ENCODE measurements around the gene PNMA5. TPM values are rescaled to one million over a fixed set of nuclear protein-coding genes. Genes with fewer than 3 reads are reported as not detected.
"Not testable (repeated sequence)": the region's sequence is repeated elsewhere in the genome, so short reads cannot be mapped to it uniquely, and the experiment has no call there.

The PNMA5 gene
- total RNA-seq, 1 donor: not detected

GRCh38 chrX:153029162-153029561 is 35.2 kb upstream of the PNMA5 start:
- no peaks in the 10 kb centered on the region for H3K36me3 ChIP-seq (ENCODE audit: insufficient read depth, low read length)
- H2AFZ ChIP-seq (ENCODE audit: low read length): no peak overlapping the region
- TF ChIP-seq CTCF (IDR thresholded peaks at IDR 0.05; ENCODE audit: extremely low read depth, low read depth, low read length): no peak
- H3K4me2 ChIP-seq (ENCODE audit: insufficient read depth, low read length): no peak overlapping the region
- no peak overlapping the region for H3K27ac ChIP-seq (ENCODE audit: low read depth, low read length)
- H3K79me2 ChIP-seq (ENCODE audit: insufficient read depth, low read length): no peaks in the 10 kb centered on the region
- H3K4me1 ChIP-seq (ENCODE audit: insufficient read depth, low read length): peaks cover 5% of the 10 kb centered on the region
- DNase-seq (ENCODE audit: insufficient read length, low spot score, missing footprints): no peak
- no peaks in the 10 kb centered on the region for H3K27me3 ChIP-seq (ENCODE audit: insufficient read depth, low read length)
- H3K9me3 ChIP-seq (ENCODE audit: low read depth, low read length): no peaks in the 10 kb centered on the region
- H3K4me3 ChIP-seq (ENCODE audit: insufficient read depth, low read length): no peak overlapping the region
- no peaks in the 10 kb centered on the region for H4K20me1 ChIP-seq (ENCODE audit: insufficient read depth, low read length)

- H3K9me3 ChIP-seq (ENCODE audit: low read depth, low read length); H4K20me1 ChIP-seq (ENCODE audit: insufficient read depth, low read length); H3K4me1 ChIP-seq (ENCODE audit: insufficient read depth, low read length); H3K36me3 ChIP-seq (ENCODE audit: insufficient read depth, low read length); H3K4me2 ChIP-seq (ENCODE audit: insufficient read depth, low read length); H3K27me3 ChIP-seq (ENCODE audit: insufficient read depth, low read length); H3K4me3 ChIP-seq (ENCODE audit: insufficient read depth, low read length); DNase-seq (ENCODE audit: insufficient read length, low spot score, missing footprints); H2AFZ ChIP-seq (ENCODE audit: low read length); H3K27ac ChIP-seq (ENCODE audit: low read depth, low read length); H3K79me2 ChIP-seq (ENCODE audit: insufficient read depth, low read length): not testable (repeated sequence)
Observed at GRCh38 chrX:153028487-153028886, 34.6 kb upstream of the PNMA5 start.

- DNase-seq (ENCODE audit: insufficient read length, low spot score, missing footprints); H3K4me3 ChIP-seq (ENCODE audit: insufficient read depth, low read length); H3K79me2 ChIP-seq (ENCODE audit: insufficient read depth, low read length); H3K27ac ChIP-seq (ENCODE audit: low read depth, low read length); H3K4me1 ChIP-seq (ENCODE audit: insufficient read depth, low read length); H2AFZ ChIP-seq (ENCODE audit: low read length); H3K36me3 ChIP-seq (ENCODE audit: insufficient read depth, low read length); H3K4me2 ChIP-seq (ENCODE audit: insufficient read depth, low read length); H4K20me1 ChIP-seq (ENCODE audit: insufficient read depth, low read length); H3K27me3 ChIP-seq (ENCODE audit: insufficient read depth, low read length); H3K9me3 ChIP-seq (ENCODE audit: low read depth, low read length): not testable (repeated sequence)
Observed at GRCh38 chrX:153026501-153026900, 32.6 kb upstream of the PNMA5 start.

GRCh38 chrX:153019166-153019565 is 25.2 kb upstream of the PNMA5 start:
- no peaks in the 10 kb centered on the region for H4K20me1 ChIP-seq (ENCODE audit: insufficient read depth, low read length)
- no peak overlapping the region for H2AFZ ChIP-seq (ENCODE audit: low read length)
- H3K27ac ChIP-seq (ENCODE audit: low read depth, low read length): no peak overlapping the region
- peaks cover 14% of the 10 kb centered on the region for H3K27me3 ChIP-seq (ENCODE audit: insufficient read depth, low read length)
- no peaks in the 10 kb centered on the region for H3K9me3 ChIP-seq (ENCODE audit: low read depth, low read length)
- H3K4me3 ChIP-seq (ENCODE audit: insufficient read depth, low read length): no peak overlapping the region
- TF ChIP-seq CTCF (IDR thresholded peaks at IDR 0.05; ENCODE audit: extremely low read depth, low read depth, low read length): no peak
- H3K79me2 ChIP-seq (ENCODE audit: insufficient read depth, low read length): no peaks in the 10 kb centered on the region
- no peaks in the 10 kb centered on the region for H3K4me1 ChIP-seq (ENCODE audit: insufficient read depth, low read length)
- DNase-seq (ENCODE audit: insufficient read length, low spot score, missing footprints): no peak
- no peak overlapping the region for H3K4me2 ChIP-seq (ENCODE audit: insufficient read depth, low read length)
- no peaks in the 10 kb centered on the region for H3K36me3 ChIP-seq (ENCODE audit: insufficient read depth, low read length)

GRCh38 chrX:153017174-153017573 is 23.3 kb upstream of the PNMA5 start:
- peaks cover 22% of the 10 kb centered on the region for H3K27me3 ChIP-seq (ENCODE audit: insufficient read depth, low read length)
- not testable (repeated sequence) for H2AFZ ChIP-seq (ENCODE audit: low read length); H3K79me2 ChIP-seq (ENCODE audit: insufficient read depth, low read length); H3K4me3 ChIP-seq (ENCODE audit: insufficient read depth, low read length); H3K36me3 ChIP-seq (ENCODE audit: insufficient read depth, low read length); H4K20me1 ChIP-seq (ENCODE audit: insufficient read depth, low read length); H3K27ac ChIP-seq (ENCODE audit: low read depth, low read length); H3K9me3 ChIP-seq (ENCODE audit: low read depth, low read length); H3K4me1 ChIP-seq (ENCODE audit: insufficient read depth, low read length); DNase-seq (ENCODE audit: insufficient read length, low spot score, missing footprints); H3K4me2 ChIP-seq (ENCODE audit: insufficient read depth, low read length)
